ENCODE data around the gene HTT. TPM values are rescaled to one million over a fixed set of nuclear protein-coding genes. Genes with fewer than 3 reads are reported as not detected.

The HTT gene
- total RNA-seq, 1 experiment from 2014 or later = 66.8 TPM

GRCh38 chr4:3098346-3098745 lies 23.9 kb downstream of the HTT start:
- POLR2A ChIA-PET (ENCODE audit: low non-redundant PET) = no interaction called here
- intact Hi-C loops (cut with micrococcal nuclease; ENCODE audit: unreplicated experiment) = no loop called here
- H3K27me3 ChIP-seq (replicated peaks; ENCODE audit: insufficient read depth, low read depth, low read length, poor library complexity) = no peaks in the 10 kb centered on the region
- no peaks in the 10 kb centered on the region for H3K9me3 ChIP-seq (ENCODE audit: low read depth, low read length, poor library complexity, severe bottlenecking)
- H3K4me3 ChIP-seq (ENCODE audit: low read depth, low read length, poor library complexity, severe bottlenecking) = no peak overlapping the region
- TF ChIP-seq EZH2 (IDR thresholded peaks at IDR 0.05; ENCODE audit: borderline replicate concordance, low read depth, low read length, poor library complexity, severe bottlenecking) (no peak), CTCF (conservative IDR thresholded peaks at IDR 0.05; ENCODE audit: low read depth, low read length) (no peak)
- no peak overlapping the region for H3K27ac ChIP-seq (ENCODE audit: low read depth, low read length, poor library complexity, severe bottlenecking)
- H3K4me1 ChIP-seq (ENCODE audit: insufficient read depth, low read length, poor library complexity, severe bottlenecking) = no peaks in the 10 kb centered on the region
- peaks cover 5% of the 10 kb centered on the region for H3K36me3 ChIP-seq (ENCODE audit: insufficient read depth, low read length, poor library complexity, severe bottlenecking)
- DNase-seq (ENCODE audit: low spot score) = no peak
- BruUV-seq (replicated peaks) = no TSS peak
- CTCF ChIA-PET = no interaction called here

- CTCF ChIA-PET = interaction anchor here (1.5 to 1.7 kb wide), 2 partner anchors 17 to 28 kb away, joined by 5 to 8 read pairs; no protein-coding TSS in a partner anchor
- peak; percentile 99 for TF ChIP-seq CTCF (conservative IDR thresholded peaks at IDR 0.05; ENCODE audit: low read depth, low read length)
- TF ChIP-seq EZH2 (IDR thresholded peaks at IDR 0.05; ENCODE audit: borderline replicate concordance, low read depth, low read length, poor library complexity, severe bottlenecking) = no peak
- peak; percentile 93 for DNase-seq (ENCODE audit: low spot score)
- H3K4me3 ChIP-seq (ENCODE audit: low read depth, low read length, poor library complexity, severe bottlenecking) = no peak overlapping the region
- H3K4me1 ChIP-seq (ENCODE audit: insufficient read depth, low read length, poor library complexity, severe bottlenecking) = peaks cover 23% of the 10 kb centered on the region
- no TSS peak for BruUV-seq (replicated peaks)
- no peaks in the 10 kb centered on the region for H3K27me3 ChIP-seq (replicated peaks; ENCODE audit: insufficient read depth, low read depth, low read length, poor library complexity)
- H3K36me3 ChIP-seq (ENCODE audit: insufficient read depth, low read length, poor library complexity, severe bottlenecking) = peaks cover 28% of the 10 kb centered on the region
- intact Hi-C loops (cut with micrococcal nuclease; ENCODE audit: unreplicated experiment) = loop anchor here (2.0 to 5.0 kb wide), 5 partner anchors 30 to 376 kb away; partner anchors contain the start of gene HGFAC
- H3K27ac ChIP-seq (ENCODE audit: low read depth, low read length, poor library complexity, severe bottlenecking) = peak overlapping the region; percentile 82
- POLR2A ChIA-PET (ENCODE audit: low non-redundant PET) = no interaction called here
- H3K9me3 ChIP-seq (ENCODE audit: low read depth, low read length, poor library complexity, severe bottlenecking) = no peaks in the 10 kb centered on the region
Measured at GRCh38 chr4:3106339-3107186, 32.1 kb downstream of the HTT start.

DNA sequence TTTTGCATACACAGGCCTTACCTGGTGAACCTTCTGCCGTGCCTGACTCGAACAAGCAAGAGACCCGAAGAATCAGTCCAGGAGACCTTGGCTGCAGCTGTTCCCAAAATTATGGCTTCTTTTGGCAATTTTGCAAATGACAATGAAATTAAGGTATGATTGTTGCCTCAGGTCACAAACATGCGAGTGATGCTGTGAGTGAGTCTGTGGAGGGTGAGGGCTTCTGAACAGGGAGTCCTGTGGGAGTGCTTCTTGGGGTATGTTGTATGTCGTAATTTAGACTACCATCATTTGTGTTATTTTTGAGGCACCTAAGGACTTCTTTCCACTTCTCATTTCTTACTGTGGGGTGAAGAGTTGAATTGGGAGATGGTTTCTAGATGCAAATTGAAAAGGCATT lies 32.8 kb downstream of the HTT start:
- no TSS peak for BruUV-seq (replicated peaks)
- Histone ChIP-seq H3K27me3 (replicated peaks; ENCODE audit: insufficient read depth, low read depth, low read length, poor library complexity) (no peaks in the 10 kb centered on the region), H3K4me1 (ENCODE audit: insufficient read depth, low read length, poor library complexity, severe bottlenecking) (peaks cover 30% of the 10 kb centered on the region), H3K9me3 (ENCODE audit: low read depth, low read length, poor library complexity, severe bottlenecking) (no peaks in the 10 kb centered on the region), H3K27ac (ENCODE audit: low read depth, low read length, poor library complexity, severe bottlenecking) (peak overlapping the region; percentile 82), H3K4me3 (ENCODE audit: low read depth, low read length, poor library complexity, severe bottlenecking) (no peak overlapping the region), H3K36me3 (ENCODE audit: insufficient read depth, low read length, poor library complexity, severe bottlenecking) (peaks cover 31% of the 10 kb centered on the region)
- no peak for DNase-seq (ENCODE audit: low spot score)
- ChIA-PET POLR2A (ENCODE audit: low non-redundant PET) (no interaction called here), CTCF (interaction anchor here (1.2 to 1.7 kb wide), 3 partner anchors 16 to 773 kb away, joined by 3 to 8 read pairs (median 5); no protein-coding TSS in a partner anchor)
- intact Hi-C loops (cut with micrococcal nuclease; ENCODE audit: unreplicated experiment) = loop anchor here (2.0 to 5.0 kb wide), 5 partner anchors 30 to 375 kb away; partner anchors contain the start of gene HGFAC
- TF ChIP-seq CTCF (conservative IDR thresholded peaks at IDR 0.05; ENCODE audit: low read depth, low read length) (no peak), EZH2 (IDR thresholded peaks at IDR 0.05; ENCODE audit: borderline replicate concordance, low read depth, low read length, poor library complexity, severe bottlenecking) (no peak)
